HEK293 (cell line): ENCODE results near the gene NRP1.

Source experiments
- EGR2 ChIP-seq: fragments of 450-650 bp; formaldehyde crosslinking; IDR thresholded peaks from 2 replicates; pipeline ENCODE4 v1.5.1; 2016; ENCODE audit warnings: low read depth, missing biosample characterization, missing genetic modification characterization
- GFI1B ChIP-seq: fragments of 450-650 bp; formaldehyde crosslinking; IDR thresholded peaks from 2 replicates; pipeline ENCODE4 v1.5.1; 2016; ENCODE audit warnings: missing biosample characterization, missing genetic modification characterization
- IKZF3 ChIP-seq: fragments of 450-650 bp; IDR thresholded peaks from 2 replicates; pipeline ENCODE4 v1.5.0; 2018; ENCODE audit warnings: missing biosample characterization, mild to moderate bottlenecking, missing genetic modification characterization, moderate library complexity
- KLF1 ChIP-seq: fragments of 450-650 bp; formaldehyde crosslinking; IDR thresholded peaks from 2 replicates; pipeline ENCODE4 v1.5.1; 2016; ENCODE audit warnings: missing biosample characterization, missing genetic modification characterization
- ZBTB11 ChIP-seq: fragments of 450-650 bp; formaldehyde crosslinking; conservative IDR thresholded peaks from 2 replicates; pipeline ENCODE4 v1.5.1; 2016; ENCODE audit warnings: low read depth, missing biosample characterization, missing genetic modification characterization
- ZBTB8A ChIP-seq: fragments of 450-650 bp; formaldehyde crosslinking; IDR thresholded peaks from 2 replicates; pipeline ENCODE4 v1.5.1; 2016; ENCODE audit warnings: missing biosample characterization, missing genetic modification characterization
- ZFP37 ChIP-seq: fragments of 450-650 bp; formaldehyde crosslinking; IDR thresholded peaks from 2 replicates; pipeline ENCODE4 v1.5.1; 2016; ENCODE audit warnings: missing biosample characterization, missing genetic modification characterization
- ZNF112 ChIP-seq: fragments of 450-650 bp; formaldehyde crosslinking; IDR thresholded peaks from 2 replicates; pipeline ENCODE4 v1.5.0; 2017; ENCODE audit warnings: missing biosample characterization, missing genetic modification characterization
- ZNF16 ChIP-seq: fragments of 450-650 bp; formaldehyde crosslinking; IDR thresholded peaks from 2 replicates; pipeline ENCODE4 v1.5.1; 2016; ENCODE audit warnings: low read depth, missing biosample characterization, missing genetic modification characterization
- ZNF169 ChIP-seq: fragments of 450-650 bp; formaldehyde crosslinking; IDR thresholded peaks from 2 replicates; pipeline ENCODE4 v1.5.1; 2016; ENCODE audit warnings: missing biosample characterization, missing genetic modification characterization
- ZNF214 ChIP-seq: fragments of 450-650 bp; formaldehyde crosslinking; IDR thresholded peaks from 2 replicates; pipeline ENCODE4 v1.5.1; 2017; ENCODE audit warnings: missing biosample characterization, mild to moderate bottlenecking, missing genetic modification characterization, borderline replicate concordance
- ZNF335 ChIP-seq: fragments of 450-650 bp; formaldehyde crosslinking; conservative IDR thresholded peaks from 2 replicates; pipeline ENCODE4 v1.5.1; 2016; ENCODE audit warnings: missing biosample characterization, missing genetic modification characterization
- ZNF391 ChIP-seq: fragments of 450-650 bp; formaldehyde crosslinking; IDR thresholded peaks from 2 replicates; pipeline ENCODE4 v1.5.1; 2016; ENCODE audit warnings: low read depth, missing biosample characterization, missing genetic modification characterization, borderline replicate concordance
- ZNF488 ChIP-seq: fragments of 450-650 bp; formaldehyde crosslinking; IDR thresholded peaks from 2 replicates; pipeline ENCODE4 v1.5.1; 2016; ENCODE audit warnings: missing biosample characterization, missing genetic modification characterization
- ZNF501 ChIP-seq: fragments of 450-650 bp; formaldehyde crosslinking; IDR thresholded peaks from 2 replicates; pipeline ENCODE4 v1.5.1; 2016; ENCODE audit warnings: missing biosample characterization, missing genetic modification characterization
- ZNF585B ChIP-seq: fragments of 450-650 bp; formaldehyde crosslinking; IDR thresholded peaks from 2 replicates; pipeline ENCODE4 v1.5.1; 2016; ENCODE audit warnings: missing biosample characterization, missing genetic modification characterization
- ZNF600 ChIP-seq: fragments of 450-650 bp; formaldehyde crosslinking; IDR thresholded peaks from 2 replicates; pipeline ENCODE4 v1.5.1; 2016; ENCODE audit warnings: missing biosample characterization, missing genetic modification characterization
- ZNF623 ChIP-seq: fragments of 450-650 bp; formaldehyde crosslinking; IDR thresholded peaks from 2 replicates; pipeline ENCODE4 v1.5.1; 2016; ENCODE audit warnings: missing biosample characterization, missing genetic modification characterization
- ZNF624 ChIP-seq: fragments of 450-650 bp; formaldehyde crosslinking; IDR thresholded peaks from 2 replicates; pipeline ENCODE4 v1.5.1; 2017; ENCODE audit warnings: missing biosample characterization, missing genetic modification characterization
- ZNF629 ChIP-seq: fragments of 450-650 bp; formaldehyde crosslinking; IDR thresholded peaks from 2 replicates; pipeline ENCODE4 v1.5.1; 2017; ENCODE audit warnings: missing biosample characterization, missing genetic modification characterization
- ZNF660 ChIP-seq: fragments of 450-650 bp; IDR thresholded peaks from 2 replicates; pipeline ENCODE4 v1.5.1; 2018; ENCODE audit warnings: missing biosample characterization, mild to moderate bottlenecking, missing genetic modification characterization
- ZNF76 ChIP-seq: fragments of 450-650 bp; formaldehyde crosslinking; IDR thresholded peaks from 2 replicates; pipeline ENCODE4; 2016; ENCODE audit warnings: low read depth, missing biosample characterization, missing genetic modification characterization, borderline replicate concordance
- ZNF776 ChIP-seq: fragments of 450-650 bp; formaldehyde crosslinking; IDR thresholded peaks from 2 replicates; pipeline ENCODE4 v1.5.0; 2017; ENCODE audit warnings: missing biosample characterization, missing genetic modification characterization, borderline replicate concordance
- TF ChIP-seq, protein P1 (sequence below): fragments of 450-650 bp; formaldehyde crosslinking; IDR thresholded peaks from 2 replicates; pipeline ENCODE4 v1.5.1; 2016; ENCODE audit warnings: missing biosample characterization, missing genetic modification characterization
- TF ChIP-seq, protein P2 (sequence below): fragments of 450-650 bp; formaldehyde crosslinking; IDR thresholded peaks from 2 replicates; pipeline ENCODE4 v1.5.1; 2017; ENCODE audit warnings: missing biosample characterization, missing genetic modification characterization
- TF ChIP-seq, protein P3 (sequence below): fragments of 450-650 bp; formaldehyde crosslinking; IDR thresholded peaks from 2 replicates; pipeline ENCODE4 v1.5.1; 2016; ENCODE audit warnings: missing biosample characterization, missing genetic modification characterization
- TF ChIP-seq, protein P4 (sequence below): fragments of 450-650 bp; formaldehyde crosslinking; IDR thresholded peaks from 2 replicates; pipeline ENCODE4 v1.5.1; 2016; ENCODE audit warnings: missing biosample characterization, missing genetic modification characterization

Gene NRP1

GRCh38 chr10:33334805-33335550, 511 bp upstream of the NRP1 start (continued):
- TF ChIP-seq ZBTB11 (tag by site-specific recombination) = peak; percentile 20
- TF ChIP-seq GFI1B (tag by site-specific recombination) = no peak
- no peak for TF ChIP-seq ZNF16 (tag by site-specific recombination)
- TF ChIP-seq, protein P1, sequence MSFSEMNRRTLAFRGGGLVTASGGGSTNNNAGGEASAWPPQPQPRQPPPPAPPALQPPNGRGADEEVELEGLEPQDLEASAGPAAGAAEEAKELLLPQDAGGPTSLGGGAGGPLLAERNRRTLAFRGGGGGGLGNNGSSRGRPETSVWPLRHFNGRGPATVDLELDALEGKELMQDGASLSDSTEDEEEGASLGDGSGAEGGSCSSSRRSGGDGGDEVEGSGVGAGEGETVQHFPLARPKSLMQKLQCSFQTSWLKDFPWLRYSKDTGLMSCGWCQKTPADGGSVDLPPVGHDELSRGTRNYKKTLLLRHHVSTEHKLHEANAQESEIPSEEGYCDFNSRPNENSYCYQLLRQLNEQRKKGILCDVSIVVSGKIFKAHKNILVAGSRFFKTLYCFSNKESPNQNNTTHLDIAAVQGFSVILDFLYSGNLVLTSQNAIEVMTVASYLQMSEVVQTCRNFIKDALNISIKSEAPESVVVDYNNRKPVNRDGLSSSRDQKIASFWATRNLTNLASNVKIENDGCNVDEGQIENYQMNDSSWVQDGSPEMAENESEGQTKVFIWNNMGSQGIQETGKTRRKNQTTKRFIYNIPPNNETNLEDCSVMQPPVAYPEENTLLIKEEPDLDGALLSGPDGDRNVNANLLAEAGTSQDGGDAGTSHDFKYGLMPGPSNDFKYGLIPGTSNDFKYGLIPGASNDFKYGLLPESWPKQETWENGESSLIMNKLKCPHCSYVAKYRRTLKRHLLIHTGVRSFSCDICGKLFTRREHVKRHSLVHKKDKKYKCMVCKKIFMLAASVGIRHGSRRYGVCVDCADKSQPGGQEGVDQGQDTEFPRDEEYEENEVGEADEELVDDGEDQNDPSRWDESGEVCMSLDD (tag by site-specific recombination) = peak; percentile 84
- TF ChIP-seq ZNF112 (tag by site-specific recombination) = no peak
- TF ChIP-seq EGR2 (tag by site-specific recombination) = peak; percentile 77
- TF ChIP-seq ZNF169 (tag by site-specific recombination) = no peak
- TF ChIP-seq ZNF214 (tag by site-specific recombination) = no peak
- TF ChIP-seq, protein P2, sequence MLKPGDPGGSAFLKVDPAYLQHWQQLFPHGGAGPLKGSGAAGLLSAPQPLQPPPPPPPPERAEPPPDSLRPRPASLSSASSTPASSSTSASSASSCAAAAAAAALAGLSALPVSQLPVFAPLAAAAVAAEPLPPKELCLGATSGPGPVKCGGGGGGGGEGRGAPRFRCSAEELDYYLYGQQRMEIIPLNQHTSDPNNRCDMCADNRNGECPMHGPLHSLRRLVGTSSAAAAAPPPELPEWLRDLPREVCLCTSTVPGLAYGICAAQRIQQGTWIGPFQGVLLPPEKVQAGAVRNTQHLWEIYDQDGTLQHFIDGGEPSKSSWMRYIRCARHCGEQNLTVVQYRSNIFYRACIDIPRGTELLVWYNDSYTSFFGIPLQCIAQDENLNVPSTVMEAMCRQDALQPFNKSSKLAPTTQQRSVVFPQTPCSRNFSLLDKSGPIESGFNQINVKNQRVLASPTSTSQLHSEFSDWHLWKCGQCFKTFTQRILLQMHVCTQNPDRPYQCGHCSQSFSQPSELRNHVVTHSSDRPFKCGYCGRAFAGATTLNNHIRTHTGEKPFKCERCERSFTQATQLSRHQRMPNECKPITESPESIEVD (tag by site-specific recombination) = no peak
- 0 out of 2 replicates have a peak, but pooled peaks have one; percentile 48 for TF ChIP-seq ZNF391 (tag by site-specific recombination)
- no peak for TF ChIP-seq ZNF776 (tag by site-specific recombination)
- no peak for TF ChIP-seq KLF1 (tag by site-specific recombination)
- TF ChIP-seq ZNF623 (tag by site-specific recombination) = no peak
- no peak; the same call in 1 of the 2 replicates for TF ChIP-seq ZNF629 (tag by site-specific recombination)
- TF ChIP-seq, protein P3, sequence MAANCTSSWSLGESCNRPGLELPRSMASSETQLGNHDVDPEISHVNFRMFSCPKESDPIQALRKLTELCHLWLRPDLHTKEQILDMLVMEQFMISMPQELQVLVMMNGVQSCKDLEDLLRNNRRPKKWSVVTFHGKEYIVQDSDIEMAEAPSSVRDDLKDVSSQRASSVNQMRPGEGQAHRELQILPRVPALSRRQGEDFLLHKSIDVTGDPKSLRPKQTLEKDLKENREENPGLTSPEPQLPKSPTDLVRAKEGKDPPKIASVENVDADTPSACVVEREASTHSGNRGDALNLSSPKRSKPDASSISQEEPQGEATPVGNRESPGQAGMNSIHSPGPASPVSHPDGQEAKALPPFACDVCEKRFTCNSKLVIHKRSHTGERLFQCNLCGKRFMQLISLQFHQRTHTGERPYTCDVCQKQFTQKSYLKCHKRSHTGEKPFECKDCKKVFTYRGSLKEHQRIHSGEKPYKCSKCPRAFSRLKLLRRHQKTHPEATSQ (tag by site-specific recombination) = no peak
- TF ChIP-seq IKZF3 (tag by site-specific recombination) = peak; percentile 97
- TF ChIP-seq ZNF501 (tag by site-specific recombination) = peak; percentile 84
- peak; percentile 62; the same call in 1 of the 2 replicates for TF ChIP-seq ZNF76 (tag by site-specific recombination)
- peak; percentile 9; the same call in 1 of the 2 replicates for TF ChIP-seq ZNF660 (tag by site-specific recombination)
- TF ChIP-seq ZNF335 = peak; percentile 96
- peak; percentile 98 for TF ChIP-seq ZBTB8A
- peak; percentile 77; the same call in 1 of the 2 replicates for TF ChIP-seq ZFP37 (tag by site-specific recombination)
- TF ChIP-seq, protein P4, sequence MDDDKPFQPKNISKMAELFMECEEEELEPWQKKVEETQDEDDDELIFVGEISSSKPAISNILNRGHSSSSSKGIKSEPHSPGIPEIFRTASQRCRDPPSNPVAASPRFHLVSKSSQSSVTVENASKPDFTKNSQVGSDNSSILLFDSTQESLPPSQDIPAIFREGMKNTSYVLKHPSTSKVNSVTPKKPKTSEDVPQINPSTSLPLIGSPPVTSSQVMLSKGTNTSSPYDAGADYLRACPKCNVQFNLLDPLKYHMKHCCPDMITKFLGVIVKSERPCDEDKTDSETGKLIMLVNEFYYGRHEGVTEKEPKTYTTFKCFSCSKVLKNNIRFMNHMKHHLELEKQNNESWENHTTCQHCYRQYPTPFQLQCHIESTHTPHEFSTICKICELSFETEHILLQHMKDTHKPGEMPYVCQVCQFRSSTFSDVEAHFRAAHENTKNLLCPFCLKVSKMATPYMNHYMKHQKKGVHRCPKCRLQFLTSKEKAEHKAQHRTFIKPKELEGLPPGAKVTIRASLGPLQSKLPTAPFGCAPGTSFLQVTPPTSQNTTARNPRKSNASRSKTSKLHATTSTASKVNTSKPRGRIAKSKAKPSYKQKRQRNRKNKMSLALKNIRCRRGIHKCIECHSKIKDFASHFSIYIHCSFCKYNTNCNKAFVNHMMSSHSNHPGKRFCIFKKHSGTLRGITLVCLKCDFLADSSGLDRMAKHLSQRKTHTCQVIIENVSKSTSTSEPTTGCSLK = no peak
- TF ChIP-seq ZNF488 (tag by site-specific recombination) = no peak
- no peak for TF ChIP-seq ZNF585B
- no peak for TF ChIP-seq ZNF624 (tag by site-specific recombination)
- peak; percentile 97 for TF ChIP-seq ZNF600
